22Rv1 (cell line): ENCODE data around the gene BPIFB1.

Source experiments
- H3K27ac ChIP-seq: fragments of 450-650 bp; 2 replicates; pipeline ENCODE4 v1.5.1; 2017
- CTCF ChIP-seq: fragments of 450-650 bp; IDR thresholded peaks from 2 replicates; pipeline ENCODE4 v1.5.1; 2017; ENCODE audit warnings: mild to moderate bottlenecking
- ZFX ChIP-seq: fragments of 450-650 bp; IDR thresholded peaks from 2 replicates; pipeline ENCODE4 v1.6.1; 2017; ENCODE audit warnings: antibody characterized with exemption, borderline replicate concordance

BPIFB1 gene

GRCh38 chr20:33336375-33336774 lies 53.4 kb downstream of the BPIFB1 start:
- no peak overlapping the region for H3K27ac ChIP-seq
- TF ChIP-seq ZFX, result no peak
- TF ChIP-seq CTCF, result no peak

DNA sequence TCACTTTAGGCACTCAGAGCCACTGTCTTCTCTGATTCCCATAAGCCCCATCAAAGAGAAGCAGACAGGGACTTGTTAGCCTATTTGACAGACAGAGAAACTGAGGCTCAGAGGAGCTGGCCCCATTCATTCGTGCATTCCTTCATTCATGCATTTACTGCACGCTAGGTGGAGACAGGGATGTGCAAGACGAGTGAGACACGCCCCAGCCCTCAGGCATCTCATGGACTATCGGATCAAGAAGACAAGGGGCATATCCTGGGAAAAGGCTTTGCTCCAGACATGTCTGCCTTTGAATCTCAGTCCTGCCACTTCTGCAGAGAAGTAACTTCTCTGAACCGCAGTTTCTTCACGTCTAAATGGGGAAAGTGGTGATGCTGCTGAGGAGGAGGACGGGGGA lies 54.1 kb downstream of the BPIFB1 start:
- H3K27ac ChIP-seq, result no peak overlapping the region
- TF ChIP-seq ZFX, result no peak
- TF ChIP-seq CTCF, result peak; percentile 48

GRCh38 chr20:33337531-33338165 lies 54.6 kb downstream of the BPIFB1 start:
- no peak for TF ChIP-seq CTCF
- TF ChIP-seq ZFX, result no peak
- no peak overlapping the region for H3K27ac ChIP-seq

DNA sequence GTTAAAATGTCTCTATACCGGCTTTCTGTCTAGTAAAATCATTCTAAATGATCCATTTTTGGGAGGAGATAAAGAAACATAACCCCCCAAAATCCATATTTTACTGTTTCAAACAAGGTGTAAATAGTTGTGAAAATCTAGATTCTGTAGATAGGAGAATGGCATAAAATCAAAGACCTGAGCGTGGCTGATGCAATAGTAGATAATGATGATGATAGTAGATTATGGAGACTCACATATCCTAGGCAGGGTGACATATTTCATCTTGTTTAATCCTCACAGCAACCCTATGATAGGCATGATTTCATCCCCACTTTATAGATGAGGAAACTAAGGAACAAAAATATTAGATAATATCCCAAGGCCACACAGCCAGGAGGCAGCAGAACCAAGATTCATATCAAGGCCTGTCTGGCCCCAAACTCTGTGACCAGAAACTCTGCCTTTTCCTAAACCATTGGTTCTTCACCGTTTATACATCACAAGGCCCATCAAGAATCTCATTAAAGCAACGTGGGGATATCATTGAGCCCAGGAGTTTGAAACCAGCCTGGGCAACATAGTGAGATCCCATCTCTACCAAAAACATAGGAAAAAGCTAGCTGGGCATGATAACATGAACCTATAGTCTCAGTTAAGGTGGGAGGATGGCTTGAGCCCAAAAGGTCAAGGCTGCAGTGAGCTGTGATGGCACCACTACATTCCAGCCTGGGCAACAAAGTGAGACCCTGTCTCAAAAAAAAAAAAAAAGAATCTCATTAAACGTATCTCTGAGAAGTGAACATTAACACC lies 55.6 kb downstream of the BPIFB1 start:
- no peak overlapping the region for H3K27ac ChIP-seq
- TF ChIP-seq CTCF, result no peak
- TF ChIP-seq ZFX, result no peak

DNA sequence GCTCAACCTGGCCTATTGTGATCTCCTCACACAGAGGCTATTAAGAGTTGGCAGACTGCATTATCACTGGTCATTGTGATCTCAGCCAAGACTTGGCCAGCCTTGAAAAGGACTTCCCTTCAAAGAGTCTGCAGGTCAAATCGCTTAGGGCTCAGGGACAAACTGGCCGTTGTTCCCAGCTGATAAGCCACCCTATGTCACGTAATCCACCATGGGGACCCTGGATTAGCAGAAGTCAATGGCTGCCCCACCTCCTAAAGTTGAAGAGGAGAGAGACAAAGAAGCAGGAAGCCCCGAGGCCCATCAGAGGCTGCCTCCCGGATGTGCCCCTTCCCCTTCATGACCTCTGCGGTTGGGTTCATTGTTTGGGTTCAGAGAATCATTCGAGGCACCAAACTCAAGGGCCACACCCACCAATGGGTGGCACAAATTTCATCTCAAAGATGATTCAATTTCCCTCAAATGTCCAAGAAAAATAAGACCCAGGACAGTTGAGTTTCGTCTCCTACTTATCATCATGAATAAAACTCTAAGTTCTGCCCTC lies 56.6 kb downstream of the BPIFB1 start:
- TF ChIP-seq CTCF, result no peak
- TF ChIP-seq ZFX, result no peak
- no peak overlapping the region for H3K27ac ChIP-seq

GRCh38 chr20:33343521-33343920 lies 60.5 kb downstream of the BPIFB1 start:
- TF ChIP-seq ZFX (no peak), CTCF (no peak)
- H3K27ac ChIP-seq, result no peak overlapping the region

DNA sequence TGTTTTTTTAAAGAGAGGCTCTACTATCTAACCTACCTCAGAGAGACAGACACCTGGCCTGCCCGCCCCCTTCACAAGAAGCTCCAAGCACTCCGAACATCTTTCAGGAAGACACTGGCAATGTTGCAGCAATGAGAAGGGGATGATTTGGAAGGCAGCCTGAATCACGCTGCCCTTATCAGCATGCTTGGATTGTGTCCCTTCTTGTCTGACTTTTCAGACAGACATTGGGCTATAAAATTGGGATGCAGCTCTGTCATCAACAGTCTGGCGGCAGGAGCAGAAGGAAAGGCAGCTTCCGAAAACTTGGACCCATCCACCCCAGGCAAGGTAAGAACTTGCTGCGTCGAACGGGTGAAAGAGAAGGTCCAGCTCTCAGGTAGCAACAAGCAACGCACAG lies 62.3 kb downstream of the BPIFB1 start:
- no peak for TF ChIP-seq CTCF
- TF ChIP-seq ZFX, result no peak
- H3K27ac ChIP-seq, result no peak overlapping the region
